ENCODE measurements around the gene SLC25A22.

SLC25A22 gene

DNA sequence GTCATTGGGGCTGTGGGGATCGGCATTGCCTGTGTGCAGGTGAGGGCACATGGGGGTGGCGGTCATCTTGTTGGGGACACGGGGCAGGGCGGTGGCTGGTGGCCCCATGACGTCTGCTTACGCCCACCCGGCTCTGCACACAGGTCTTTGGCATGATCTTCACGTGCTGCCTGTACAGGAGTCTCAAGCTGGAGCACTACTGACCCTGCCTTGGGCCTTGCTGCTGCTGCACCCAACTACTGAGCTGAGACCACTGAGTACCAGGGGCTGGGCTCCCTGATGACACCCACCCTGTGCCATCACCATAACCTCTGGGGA lies 39.9 kb upstream of the SLC25A22 start:
- TF ChIP-seq ZFX (IDR thresholded peaks at IDR 0.05): no peak
- TF ChIP-seq, protein P1, sequence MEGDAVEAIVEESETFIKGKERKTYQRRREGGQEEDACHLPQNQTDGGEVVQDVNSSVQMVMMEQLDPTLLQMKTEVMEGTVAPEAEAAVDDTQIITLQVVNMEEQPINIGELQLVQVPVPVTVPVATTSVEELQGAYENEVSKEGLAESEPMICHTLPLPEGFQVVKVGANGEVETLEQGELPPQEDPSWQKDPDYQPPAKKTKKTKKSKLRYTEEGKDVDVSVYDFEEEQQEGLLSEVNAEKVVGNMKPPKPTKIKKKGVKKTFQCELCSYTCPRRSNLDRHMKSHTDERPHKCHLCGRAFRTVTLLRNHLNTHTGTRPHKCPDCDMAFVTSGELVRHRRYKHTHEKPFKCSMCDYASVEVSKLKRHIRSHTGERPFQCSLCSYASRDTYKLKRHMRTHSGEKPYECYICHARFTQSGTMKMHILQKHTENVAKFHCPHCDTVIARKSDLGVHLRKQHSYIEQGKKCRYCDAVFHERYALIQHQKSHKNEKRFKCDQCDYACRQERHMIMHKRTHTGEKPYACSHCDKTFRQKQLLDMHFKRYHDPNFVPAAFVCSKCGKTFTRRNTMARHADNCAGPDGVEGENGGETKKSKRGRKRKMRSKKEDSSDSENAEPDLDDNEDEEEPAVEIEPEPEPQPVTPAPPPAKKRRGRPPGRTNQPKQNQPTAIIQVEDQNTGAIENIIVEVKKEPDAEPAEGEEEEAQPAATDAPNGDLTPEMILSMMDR (conservative IDR thresholded peaks at IDR 0.05): no peak
- H3K27ac ChIP-seq: no peak overlapping the region

DNA sequence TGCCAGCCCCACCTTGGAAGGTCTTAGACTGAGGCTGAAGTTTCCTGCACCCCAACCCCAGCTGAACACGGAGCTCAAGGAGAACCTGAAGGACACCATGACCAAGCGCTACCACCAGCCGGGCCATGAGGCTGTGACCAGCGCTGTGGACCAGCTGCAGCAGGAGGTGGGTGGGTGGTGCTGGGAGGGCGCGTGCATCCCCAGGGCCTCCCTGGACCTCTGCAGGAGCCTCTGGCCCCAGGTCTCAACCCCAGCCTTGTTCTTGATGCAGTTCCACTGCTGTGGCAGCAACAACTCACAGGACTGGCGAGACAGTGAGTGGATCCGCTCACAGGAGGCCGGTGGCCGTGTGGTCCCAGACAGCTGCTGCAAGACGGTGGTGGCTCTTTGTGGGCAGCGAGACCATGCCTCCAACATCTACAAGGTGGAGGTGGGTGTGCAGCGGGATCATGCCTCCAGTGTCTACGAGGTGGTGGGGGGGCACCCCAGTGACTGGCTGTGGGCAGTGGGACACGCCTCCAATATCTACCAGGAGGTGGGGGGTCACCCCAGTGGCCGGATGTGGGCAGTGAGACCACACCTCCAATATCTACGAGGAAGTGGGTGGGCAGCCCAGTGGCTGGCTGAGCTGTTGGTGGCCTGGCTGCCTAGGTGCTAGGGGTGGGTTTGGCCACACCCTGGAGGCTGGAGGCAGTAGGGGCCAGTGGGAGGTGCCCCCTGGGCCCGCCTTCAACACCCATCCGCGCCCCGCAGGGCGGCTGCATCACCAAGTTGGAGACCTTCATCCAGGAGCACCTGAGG lies 39.3 kb upstream of the SLC25A22 start:
- TF ChIP-seq ZFX (IDR thresholded peaks at IDR 0.05): no peak
- TF ChIP-seq, protein P1 (conservative IDR thresholded peaks at IDR 0.05): no peak
- H3K27ac ChIP-seq: no peak overlapping the region

DNA sequence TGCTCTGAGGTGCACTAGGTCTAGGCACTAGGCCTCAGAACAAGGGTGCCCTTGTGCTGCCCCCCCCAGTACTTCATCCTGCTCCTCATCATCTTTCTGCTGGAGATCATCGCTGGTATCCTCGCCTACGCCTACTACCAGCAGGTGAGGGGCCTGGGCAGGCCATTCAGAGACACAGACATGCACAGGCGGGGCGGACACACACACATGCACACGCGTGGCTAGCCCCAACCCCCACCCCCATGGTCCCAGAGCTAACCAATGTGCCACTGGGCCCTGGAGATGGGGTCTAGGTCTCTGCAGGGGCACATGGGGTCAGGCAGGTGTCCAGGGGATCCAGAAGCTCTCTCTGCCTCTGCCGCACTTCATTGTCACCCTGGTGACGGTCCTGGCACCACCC lies 38.6 kb upstream of the SLC25A22 start:
- no peak overlapping the region for H3K27ac ChIP-seq

DNA sequence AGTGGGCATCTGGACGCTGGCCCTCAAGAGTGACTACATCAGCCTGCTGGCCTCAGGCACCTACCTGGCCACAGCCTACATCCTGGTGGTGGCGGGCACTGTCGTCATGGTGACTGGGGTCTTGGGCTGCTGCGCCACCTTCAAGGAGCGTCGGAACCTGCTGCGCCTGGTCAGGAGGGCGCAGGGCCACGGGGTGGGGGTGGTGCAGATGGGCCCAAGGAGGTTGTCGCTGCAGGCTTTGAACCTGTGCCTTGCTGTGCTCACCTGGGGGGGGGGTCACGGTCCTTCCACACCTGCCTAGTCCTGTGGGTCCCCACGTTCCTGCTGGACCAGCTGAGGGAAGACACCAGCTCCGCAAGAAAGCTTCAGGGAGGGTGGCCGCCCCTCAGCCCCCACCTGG lies 38.2 kb upstream of the SLC25A22 start:
- no peak for TF ChIP-seq ZFX (IDR thresholded peaks at IDR 0.05)
- TF ChIP-seq, protein P1 (conservative IDR thresholded peaks at IDR 0.05): no peak
- no peak overlapping the region for H3K27ac ChIP-seq

More for the DNA sequence above, 38.6 kb upstream of the SLC25A22 start:
- no peak for TF ChIP-seq ZFX (IDR thresholded peaks at IDR 0.05)
- TF ChIP-seq, protein P1 (conservative IDR thresholded peaks at IDR 0.05): no peak

DNA sequence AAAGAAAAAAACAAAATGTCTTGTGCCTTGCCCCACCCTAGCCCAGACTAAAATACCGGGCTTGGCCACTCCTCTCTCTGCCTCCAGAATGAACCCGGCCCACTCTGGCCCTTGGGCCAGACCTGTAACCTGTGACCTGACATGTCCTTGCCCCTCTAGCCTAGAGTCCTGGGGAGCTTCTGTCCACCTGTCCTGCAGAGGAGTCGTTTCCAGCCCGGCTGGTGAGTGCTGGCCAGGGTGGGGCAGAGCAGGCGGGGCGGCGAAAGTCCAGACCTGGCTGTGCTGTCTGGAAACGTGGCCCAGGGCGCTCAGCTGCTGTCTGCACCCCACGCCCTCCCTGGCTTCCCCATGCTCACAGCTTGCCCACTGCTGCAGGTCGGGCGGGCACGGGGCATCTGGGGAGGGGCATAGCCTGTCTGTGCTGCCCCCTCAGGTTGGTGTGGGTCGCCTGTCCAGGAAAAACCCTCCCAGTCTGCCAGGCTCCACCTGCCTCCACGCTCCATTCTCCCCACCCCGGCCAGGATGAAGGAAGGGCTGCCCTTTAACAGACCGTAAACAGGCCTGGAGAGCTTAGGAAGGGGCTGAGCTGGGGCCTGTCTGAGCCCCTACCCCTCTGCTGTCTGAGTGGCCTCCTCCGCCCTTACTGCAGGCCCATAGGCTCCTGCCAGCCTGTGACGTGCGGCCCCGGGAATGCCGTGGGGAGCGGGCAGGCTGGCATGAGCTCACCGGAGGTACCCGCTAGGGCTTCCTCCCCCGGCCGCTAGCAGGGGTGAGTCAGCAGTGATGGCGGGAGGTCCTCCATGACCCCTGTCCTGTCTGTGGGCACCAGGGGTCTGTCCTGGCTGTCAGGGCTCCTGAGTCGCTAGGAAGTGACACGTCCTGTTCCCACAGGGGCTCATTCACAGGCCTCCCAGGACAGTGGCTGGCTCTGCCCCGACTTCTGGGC lies 36.6 kb upstream of the SLC25A22 start:
- TF ChIP-seq, protein P1 (conservative IDR thresholded peaks at IDR 0.05): no peak
- no peak for TF ChIP-seq ZFX (IDR thresholded peaks at IDR 0.05)
- peak overlapping the region; percentile 97 for H3K27ac ChIP-seq

DNA sequence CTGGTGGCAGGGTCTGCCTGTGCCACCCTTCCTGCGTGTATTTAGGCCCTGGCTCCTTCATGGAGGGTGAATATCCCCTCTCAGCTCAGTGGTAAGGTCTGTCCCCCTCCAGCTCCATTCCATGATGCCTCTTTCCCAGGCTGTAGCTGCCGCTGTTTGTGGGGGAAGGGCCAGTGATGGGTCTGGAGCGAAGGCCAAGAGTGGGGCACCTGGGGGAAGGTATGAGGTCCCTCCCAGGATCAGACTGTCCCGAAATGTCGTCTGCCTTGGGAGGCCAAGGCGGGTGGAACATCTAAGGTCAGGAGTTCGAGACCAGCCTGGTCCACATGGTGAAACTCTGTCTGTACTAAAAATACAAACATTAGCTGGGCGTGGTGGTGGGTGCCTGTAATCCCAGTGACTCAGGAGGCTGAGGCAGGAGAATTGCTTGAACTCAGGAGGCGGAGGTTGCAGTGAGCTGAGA lies 35.8 kb upstream of the SLC25A22 start:
- TF ChIP-seq, protein P1 (conservative IDR thresholded peaks at IDR 0.05): no peak
- TF ChIP-seq ZFX (IDR thresholded peaks at IDR 0.05): no peak
- H3K27ac ChIP-seq: peak overlapping the region; percentile 97

All from C4-2B (cell line).